SK-N-SH (cell line): ENCODE measurements around the gene KLHL22.

Experiments
- CTCF ChIP-seq: fragments of 200-600 bp; sonication (generic); IDR thresholded peaks from 2 replicates; pipeline ENCODE4 v1.6.1; 2017; ENCODE audit warnings: antibody characterized with exemption, mild to moderate bottlenecking, moderate library complexity
- FOXM1 ChIP-seq: IDR thresholded peaks from 2 replicates; pipeline ENCODE4 v1.4.0; 2012; ENCODE audit warnings: low read depth, mild to moderate bottlenecking
- GABPA ChIP-seq: IDR thresholded peaks from 2 replicates; pipeline ENCODE4 v1.4.0; 2012; ENCODE audit warnings: low read depth, mild to moderate bottlenecking
- IRF3 ChIP-seq: fragments of 150-350 bp; IDR thresholded peaks from 2 replicates; pipeline ENCODE4 v1.6.1; 2016; ENCODE audit warnings: mild to moderate bottlenecking, low read depth, low read length
- JUND ChIP-seq: IDR thresholded peaks from 2 replicates; pipeline ENCODE4 v1.4.0; 2012
- MAX ChIP-seq: IDR thresholded peaks from 2 replicates; pipeline ENCODE4 v1.4.0; 2012; ENCODE audit warnings: low read depth
- MXI1 ChIP-seq: IDR thresholded peaks from 2 replicates; pipeline ENCODE4 v1.6.1; 2012; ENCODE audit warnings: mild to moderate bottlenecking, low read depth, low read length, improper control_type of control experiment
- POLR2AphosphoS5 ChIP-seq: IDR thresholded peaks from 2 replicates; pipeline ENCODE4 v1.6.1; 2012; ENCODE audit warnings: low read depth, low read length
- RCOR1 ChIP-seq: fragments of 150-350 bp; IDR thresholded peaks from 2 replicates; pipeline ENCODE4 v1.6.1; 2017; ENCODE audit warnings: antibody characterized with exemption, low read length
- SMC3 ChIP-seq: IDR thresholded peaks from 2 replicates; pipeline ENCODE4 v1.6.1; 2012; ENCODE audit warnings: low read depth, low read length, improper control_type of control experiment
- YY1 ChIP-seq: IDR thresholded peaks from 2 replicates; pipeline ENCODE4 v1.4.0; 2012; ENCODE audit warnings: low read depth, mild to moderate bottlenecking

- no peak for TF ChIP-seq FOXM1
- TF ChIP-seq CTCF, result no peak
- TF ChIP-seq YY1, result no peak
- no peak for TF ChIP-seq RCOR1
- TF ChIP-seq SMC3, result no peak
- no peak for TF ChIP-seq JUND
- no peak for TF ChIP-seq IRF3
- no peak for TF ChIP-seq GABPA
- no peak for TF ChIP-seq MAX
- TF ChIP-seq POLR2AphosphoS5, result no peak
- no peak for TF ChIP-seq MXI1
Measured at GRCh38 chr22:20479612-20480196, 15.9 kb downstream of the KLHL22 start.
